Right cardiac atrium (tissue), 5 donors: ENCODE results near the gene DALRD3. TPM values are rescaled to one million over a fixed set of nuclear protein-coding genes. Genes with fewer than 3 reads are reported as not detected.

Experiments used
- ATAC-seq, 2 donors: fragments of 200-7000 bp; cut with Tn5 transposase; one replicate each; pipeline versions ENCODE4 v1.8.0 to v1.9.1; 2020; ENCODE audit warnings: moderate library complexity in 2 of 2, mild to moderate bottlenecking in 1 of 2
- DNase-seq, 3 donors: peaks; one replicate each; pipeline ENCODE4 v3.0.0-alpha.2; 2020
- H3K27ac ChIP-seq: one replicate; pipeline ENCODE4 v1.5.1; 2013; ENCODE audit warnings: mild to moderate bottlenecking, low read length, control low read depth, moderate library complexity
- H3K27me3 ChIP-seq: one replicate; pipeline ENCODE4 v1.6.1; 2013; ENCODE audit not compliant: control insufficient read depth, insufficient read depth
- H3K4me1 ChIP-seq: one replicate; pipeline ENCODE4 v1.6.1; 2013; ENCODE audit warnings: low read length; ENCODE audit not compliant: control insufficient read depth, insufficient read depth
- H3K4me3 ChIP-seq: one replicate; pipeline ENCODE4 v1.5.1; 2013; ENCODE audit warnings: low read length, control low read depth
- H3K9me3 ChIP-seq: one replicate; pipeline ENCODE4 v1.6.1; 2013; ENCODE audit warnings: low read length; ENCODE audit not compliant: control insufficient read depth
- WGBS: extraction: QIAGEN DNeasy Blood & Tissue Kit; methylation state at CpG from one replicate; pipeline ENCODE4 v1.1.7; 2013; 5-methylcytosine and 5-hydroxymethylcytosine counted together
- intact Hi-C, 4 donors: fragments of 100-400 bp; cut with DNase I; formaldehyde crosslinking; loops; one replicate each; pipeline versions ENCODE4 v1.11.0 to v1.14.0; 2022 to 2023
- microRNA-seq, 2 donors: library from miRNA; unstranded; fragments of <30 nt; microRNA quantifications; one replicate each; pipeline ENCODE4 v1.2.0, GENCODE V29; 2020 to 2021
- polyA plus RNA-seq: library from polyadenylated mRNA; stranded (reverse); fragments of 200-250 nt; gene quantifications from one replicate; pipeline ENCODE4 v1.2.3, GENCODE V29; 2013
- total RNA-seq, 4 donors: library from RNA; stranded (reverse); fragmentation: NEBNext Ultra II Directional; extraction: Animal tissue kit (Norgen Biotek cat#: 25700); gene quantifications; one replicate each; pipeline ENCODE4 v1.2.1, GENCODE V29; 2021
- donor health status: healthy with polysubstance abuse.
- donor health status: DM: no; HTN: yes; CAD: no.
- donor health status: DM: no; HTN: no; CAD: no.
- donor health status: DM: no; HTN: yes; CAD: no; lungs with severe emphysema.
- donor health status: DM: yes; HTN: yes; CAD: no.

DALRD3 gene
- total and polyA plus RNA-seq, 5 donors: 7.5 to 10.4 (median 9.9) TPM

DNA sequence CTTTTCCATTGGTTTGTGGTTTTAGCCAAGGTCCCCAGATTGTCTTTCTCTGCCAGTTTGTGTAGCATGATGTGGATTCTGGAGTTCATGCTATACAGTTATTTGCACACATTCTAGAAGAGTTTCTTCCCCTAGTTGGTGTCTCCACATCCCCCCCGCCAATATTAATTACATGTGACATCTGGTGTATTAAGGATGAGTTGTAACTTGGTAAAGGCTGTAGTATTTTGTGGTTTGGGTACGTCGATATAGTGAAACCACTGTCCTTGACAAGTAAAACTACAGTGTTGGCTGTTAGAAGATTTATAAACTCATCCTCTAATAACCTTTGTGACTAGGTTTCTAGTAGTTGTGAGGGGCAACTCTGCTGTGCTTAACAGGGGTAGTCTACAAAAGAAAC is 52.0 kb downstream of the DALRD3 start:
- Histone ChIP-seq H3K4me3 (no peak overlapping the region), H3K27me3 (no peaks in the 10 kb centered on the region), H3K9me3 (no peaks in the 10 kb centered on the region), H3K27ac (no peak overlapping the region), H3K4me1 (no peaks in the 10 kb centered on the region)
- DNase-seq (no peak), ATAC-seq (no peak)
- intact Hi-C loops: loop anchor here in 1 of 4 donors (10.0 kb wide), 1 partner anchor 92 kb away; no protein-coding TSS in a partner anchor
- WGBS: 92% methylated on average over 3 of the region's 3 CpGs

Small RNA genes within 50 kb of the gene (microRNA-seq; reads per million reads assigned to microRNA genes)
- gene MIR191: 4,278 to 7,531 reads per million in 2 donors
- 1,006 to 1,568 reads per million in 2 donors for gene MIR425

Other genes with a start within 250 kb of the DALRD3 start
- gene PRKAR2A, start 170.7 kb downstream of the DALRD3 start, total RNA-seq: 10 to 100 TPM; 42.9 to 50.5 (median 46.3) TPM
- gene PRKAR2A, start 170.7 kb downstream of the DALRD3 start, polyA plus RNA-seq: 12.1 TPM
- gene SLC25A20, start 119.7 kb downstream of the DALRD3 start, total RNA-seq: 10 to 100 TPM; 43.6 to 48.2 (median 45.1) TPM
- 57.7 TPM for gene SLC25A20, start 119.7 kb downstream of the DALRD3 start, polyA plus RNA-seq
- 100 to 1,000 TPM in 2 of 4 donors, 10 to 100 TPM in 2; 95.5 to 122 (median 103) TPM for gene ARIH2, start 99.7 kb downstream of the DALRD3 start, total RNA-seq
- gene ARIH2, start 99.7 kb downstream of the DALRD3 start, polyA plus RNA-seq: 62.2 TPM
- gene P4HTM, start 28.3 kb downstream of the DALRD3 start, total RNA-seq: 10 to 100 TPM; 39.1 to 42.8 (median 39.5) TPM
- 24.9 TPM for gene P4HTM, start 28.3 kb downstream of the DALRD3 start, polyA plus RNA-seq
- gene WDR6, start 11.2 kb downstream of the DALRD3 start, total RNA-seq: 100 to 1,000 TPM in 1 of 4 donors, 10 to 100 TPM in 3; 77.3 to 109 (median 90.1) TPM
- 65.3 TPM for gene WDR6, start 11.2 kb downstream of the DALRD3 start, polyA plus RNA-seq
- 100 to 1,000 TPM; 164 to 188 (median 173) TPM for gene NDUFAF3, start 3.5 kb upstream of the DALRD3 start, total RNA-seq
- 220 TPM for gene NDUFAF3, start 3.5 kb upstream of the DALRD3 start, polyA plus RNA-seq
- 10 to 100 TPM; 50.5 to 62.6 (median 60.5) TPM for gene IMPDH2, start 10.8 kb upstream of the DALRD3 start, total RNA-seq
- 34.7 TPM for gene IMPDH2, start 10.8 kb upstream of the DALRD3 start, polyA plus RNA-seq
- gene QRICH1, start 75.5 kb upstream of the DALRD3 start, total RNA-seq: 10 to 100 TPM; 59.2 to 74.7 (median 65.9) TPM
- gene QRICH1, start 75.5 kb upstream of the DALRD3 start, polyA plus RNA-seq: 23.3 TPM
- gene QARS1, start 86.2 kb upstream of the DALRD3 start, total RNA-seq: 100 to 1,000 TPM; 155 to 188 (median 158) TPM
- gene QARS1, start 86.2 kb upstream of the DALRD3 start, polyA plus RNA-seq: 132 TPM
- gene USP19, start 102.2 kb upstream of the DALRD3 start, total RNA-seq: 10 to 100 TPM; 38.4 to 62.8 (median 56.1) TPM
- gene USP19, start 102.2 kb upstream of the DALRD3 start, polyA plus RNA-seq: 25.5 TPM
- 100 to 1,000 TPM; 725 to 914 (median 824) TPM for gene LAMB2, start 114.5 kb upstream of the DALRD3 start, total RNA-seq
- 803 TPM for gene LAMB2, start 114.5 kb upstream of the DALRD3 start, polyA plus RNA-seq
- gene CCDC71, start 147.8 kb upstream of the DALRD3 start, total RNA-seq: 10 to 100 TPM; 13.3 to 15.4 (median 14.4) TPM
- gene CCDC71, start 147.8 kb upstream of the DALRD3 start, polyA plus RNA-seq: 12.0 TPM
- gene KLHDC8B, start 153.0 kb upstream of the DALRD3 start, total RNA-seq: 10 to 100 TPM; 54.7 to 74.6 (median 60.3) TPM
- 52.8 TPM for gene KLHDC8B, start 153.0 kb upstream of the DALRD3 start, polyA plus RNA-seq